H1 (cell line): ENCODE results near the gene AADAC. TPM values are rescaled to one million over a fixed set of nuclear protein-coding genes. Genes with fewer than 3 reads are reported as not detected.

Experiments
- CTCF ChIA-PET: fragments of 300-600 bp; sonication (Branson Sonifier 250); formaldehyde crosslinking; loops from one replicate; lab custom pipeline; 2021; ENCODE audit not compliant: partially characterized antibody; lab: Charles Lee
- POLR2A ChIA-PET: fragments of 300-600 bp; sonication (Branson Sonifier 250); formaldehyde crosslinking; loops from one replicate; lab custom pipeline; 2021; ENCODE audit warnings: inconsistent platforms; ENCODE audit not compliant: partially characterized antibody; lab: Charles Lee
- DNase-seq, 2 experiments: peaks; one replicate each; pipeline versions ENCODE4 v3.0.0 to v3.0.0-alpha.2; 2010 to 2022; ENCODE audit warnings: low spot score in 2 of 2, low read depth in 1 of 2, mixed read lengths in 1 of 2
- FAIRE-seq: peaks from 2 replicates; lab custom pipeline; 2011; peaks lifted over from hg19 to GRCh38; lab: Jason Lieb, UNC
- H2AFZ ChIP-seq: 2 replicates; pipeline ENCODE4 v1.8.1; 2012; ENCODE audit warnings: low read length, inconsistent platforms
- H2AK5ac ChIP-seq: 2 replicates; pipeline ENCODE4 v1.6.1; 2013; ENCODE audit warnings: low read depth, low read length
- H2BK120ac ChIP-seq: replicated peaks from 2 replicates; pipeline ENCODE3; 2013; ENCODE audit warnings: low read depth, low read length, inconsistent platforms
- H2BK12ac ChIP-seq: 2 replicates; pipeline ENCODE4 v1.6.1; 2013; ENCODE audit warnings: low read depth, low read length
- H2BK15ac ChIP-seq: 2 replicates; pipeline ENCODE4 v1.6.1; 2013; ENCODE audit warnings: low read length
- H2BK20ac ChIP-seq: 2 replicates; pipeline ENCODE4 v1.6.1; 2013; ENCODE audit warnings: low read length
- H2BK5ac ChIP-seq: 2 replicates; pipeline ENCODE4 v1.6.1; 2013; ENCODE audit warnings: low read depth, low read length
- H3K14ac ChIP-seq: 2 replicates; pipeline ENCODE4 v1.6.1; 2013; ENCODE audit warnings: inconsistent platforms; ENCODE audit not compliant: insufficient read length
- H3K18ac ChIP-seq: 2 replicates; pipeline ENCODE4 v1.6.1; 2013; ENCODE audit warnings: low read length; ENCODE audit errors: extremely low read depth
- H3K23ac ChIP-seq: 2 replicates; pipeline ENCODE4 v1.6.1; 2013; ENCODE audit warnings: inconsistent platforms; ENCODE audit not compliant: insufficient read length
- H3K23me2 ChIP-seq: 2 replicates; pipeline ENCODE4 v1.6.1; 2013; ENCODE audit warnings: low read depth, low read length
- H3K27ac ChIP-seq: 2 replicates; pipeline ENCODE4 v1.6.1; 2011; ENCODE audit warnings: low read depth, low read length, inconsistent platforms
- H3K27me3 ChIP-seq, 4 experiments: replicated peaks in 1 of 4; 1 replicate in 1 of 4; 2 replicates in 3 of 4; pipeline versions ENCODE4 v1.6.1 to v1.8.1; 2011 to 2013; ENCODE audit warnings: low read length in 3 of 4, mild to moderate bottlenecking in 3 of 4, inconsistent platforms in 2 of 4, mixed read lengths in 2 of 4, moderate library complexity in 1 of 4; ENCODE audit not compliant: control insufficient read depth in 3 of 4, insufficient read depth in 3 of 4; ENCODE audit errors: extremely low read depth in 1 of 4
- H3K36me3 ChIP-seq, 4 experiments: 2 replicates each; pipeline versions ENCODE4 v1.6.1 to v1.8.1; 2011 to 2013; ENCODE audit warnings: mild to moderate bottlenecking in 4 of 4, low read length in 3 of 4, moderate library complexity in 2 of 4, control low read depth in 1 of 4, inconsistent platforms in 1 of 4; ENCODE audit not compliant: insufficient read depth in 4 of 4, control insufficient read depth in 2 of 4
- H3K4ac ChIP-seq: replicated peaks from 2 replicates; pipeline ENCODE3; 2013; ENCODE audit warnings: low read length, low read depth, mixed read lengths, inconsistent platforms; ENCODE audit not compliant: insufficient read length
- H3K4me1 ChIP-seq, 4 experiments: replicated peaks in 1 of 4; 1 replicate in 1 of 4; 2 replicates in 3 of 4; pipeline versions ENCODE4 v1.6.1 to v1.8.1; 2011 to 2013; ENCODE audit warnings: low read length in 3 of 4, inconsistent platforms in 2 of 4, mixed read lengths in 1 of 4; ENCODE audit not compliant: insufficient read depth in 4 of 4, control insufficient read depth in 3 of 4
- H3K4me2 ChIP-seq, 2 experiments: 2 replicates each; pipeline versions ENCODE4 v1.6.1 to v1.8.1; 2011 to 2013; ENCODE audit warnings: low read depth in 2 of 2, low read length in 2 of 2, control low read depth in 1 of 2, inconsistent platforms in 1 of 2, mild to moderate bottlenecking in 1 of 2; ENCODE audit not compliant: insufficient read depth in 1 of 2
- H3K4me3 ChIP-seq, 4 experiments: fragments of 200-600, 300-600 bp in 1 of 4; sonication (generic), shearing (Covaris generic), sonication (Bioruptor Twin) in 1 of 4; 2 replicates each; pipeline versions ENCODE4 v1.5.1 to v1.8.1; 2011 to 2016; ENCODE audit warnings: low read length in 4 of 4, low read depth in 3 of 4, control low read depth in 2 of 4, inconsistent platforms in 2 of 4, mild to moderate bottlenecking in 2 of 4, mixed read lengths in 1 of 4, moderate library complexity in 1 of 4; ENCODE audit not compliant: insufficient read depth in 2 of 4; ENCODE audit errors: extremely low read depth in 1 of 4
- H3K56ac ChIP-seq: replicated peaks from 2 replicates; pipeline ENCODE3; 2013; ENCODE audit warnings: low read depth, mild to moderate bottlenecking, mixed read lengths, low read length, inconsistent platforms; ENCODE audit not compliant: insufficient read length
- H3K79me1 ChIP-seq: 2 replicates; pipeline ENCODE4 v1.6.1; 2013; ENCODE audit warnings: low read depth, low read length, control low read depth
- H3K79me2 ChIP-seq, 2 experiments: 2 replicates each; pipeline versions ENCODE4 v1.6.1 to v1.8.1; 2012 to 2013; ENCODE audit warnings: low read length in 2 of 2, mild to moderate bottlenecking in 2 of 2, inconsistent platforms in 1 of 2; ENCODE audit not compliant: insufficient read depth in 2 of 2, control insufficient read depth in 1 of 2
- H3K9ac ChIP-seq, 4 experiments: replicated peaks in 1 of 4; 1 replicate in 1 of 4; 2 replicates in 3 of 4; pipeline versions ENCODE4 v1.6.1 to v1.8.1; 2011 to 2013; ENCODE audit warnings: low read depth in 3 of 4, low read length in 3 of 4, control low read depth in 2 of 4, mild to moderate bottlenecking in 2 of 4, moderate library complexity in 2 of 4, inconsistent platforms in 1 of 4; ENCODE audit errors: extremely low read depth in 1 of 4
- H3K9me3 ChIP-seq, 2 experiments: 2 replicates each; pipeline versions ENCODE4 v1.6.1 to v1.8.1; 2012 to 2013; ENCODE audit warnings: mild to moderate bottlenecking in 2 of 2, moderate library complexity in 2 of 2, control low read depth in 1 of 2, inconsistent platforms in 1 of 2, low read depth in 1 of 2, low read length in 1 of 2, mixed read lengths in 1 of 2; ENCODE audit not compliant: insufficient read depth in 2 of 2
- H4K20me1 ChIP-seq, 2 experiments: replicated peaks in 1 of 2; 2 replicates each; pipeline versions ENCODE3 to v1.8.1; 2011 to 2013; ENCODE audit warnings: inconsistent platforms in 2 of 2, low read length in 2 of 2, mild to moderate bottlenecking in 1 of 2; ENCODE audit not compliant: insufficient read depth in 2 of 2, control insufficient read depth in 1 of 2
- H4K5ac ChIP-seq: 2 replicates; pipeline ENCODE4 v1.6.1; 2013; ENCODE audit warnings: low read length, low read depth, mixed read lengths, inconsistent platforms; ENCODE audit not compliant: insufficient read length
- H4K8ac ChIP-seq: 2 replicates; pipeline ENCODE4 v1.8.0; 2013; ENCODE audit warnings: mild to moderate bottlenecking, moderate library complexity, low read length, inconsistent platforms; ENCODE audit not compliant: insufficient read depth; ENCODE audit errors: extremely low read depth
- H4K91ac ChIP-seq: replicated peaks from 2 replicates; pipeline ENCODE3; 2013; ENCODE audit warnings: low read length, mixed read lengths, inconsistent platforms; ENCODE audit not compliant: insufficient read length
- ATF2 ChIP-seq: IDR thresholded peaks from 2 replicates; pipeline ENCODE4 v1.6.1; 2012; ENCODE audit warnings: low read length, inconsistent platforms
- CHD1 ChIP-seq: IDR thresholded peaks from 2 replicates; pipeline ENCODE4 v1.6.1; 2012; ENCODE audit warnings: low read depth, low read length, improper control_type of control experiment
- EZH2 ChIP-seq: fragments of 200-600 bp; sonication (generic); IDR thresholded peaks from 2 replicates; pipeline ENCODE4 v1.7.1; 2012; ENCODE audit warnings: low read depth, mild to moderate bottlenecking, moderate library complexity, low read length, inconsistent platforms; ENCODE audit not compliant: severe bottlenecking
- GABPA ChIP-seq: IDR thresholded peaks from 2 replicates; pipeline ENCODE4 v1.6.1; 2011; ENCODE audit warnings: mild to moderate bottlenecking, low read length, moderate library complexity, borderline replicate concordance; ENCODE audit not compliant: insufficient read depth
- KDM5A ChIP-seq: fragments of 200-600 bp; IDR thresholded peaks from 2 replicates; pipeline ENCODE4 v1.7.1; 2012; ENCODE audit warnings: mild to moderate bottlenecking, low read length, inconsistent platforms, mixed read lengths
- MAX ChIP-seq: IDR thresholded peaks from 2 replicates; pipeline ENCODE4 v1.6.1; 2012; ENCODE audit warnings: inconsistent platforms
- POLR2A ChIP-seq, 2 experiments: IDR thresholded peaks; 1 replicate in 1 of 2; 2 replicates in 1 of 2; pipeline ENCODE4 v1.6.1; 2011; ENCODE audit warnings: low read depth in 2 of 2, low read length in 2 of 2, mild to moderate bottlenecking in 2 of 2; ENCODE audit errors: control extremely low read depth in 1 of 2
- RFX5 ChIP-seq: IDR thresholded peaks from 2 replicates; pipeline ENCODE4 v1.6.1; 2011; ENCODE audit warnings: low read depth, low read length, improper control_type of control experiment, borderline replicate concordance
- SP4 ChIP-seq: IDR thresholded peaks from 2 replicates; pipeline ENCODE4 v1.6.1; 2012; ENCODE audit warnings: low read length, inconsistent platforms
- WGBS, 2 experiments: shearing (Covaris generic) in 1 of 2; methylation state at CpG; one replicate each; pipeline versions ENCODE4 v1.1.6 to v1.1.7; 2013 to 2015; ENCODE audit warnings: low lambda C conversion rate in 2 of 2, mixed read lengths in 2 of 2, inconsistent platforms in 1 of 2, low coverage in 1 of 2, missing lambda C conversion rate in 1 of 2; ENCODE audit not compliant: insufficient replicate concordance in 2 of 2, insufficient coverage in 1 of 2, insufficient read length in 1 of 2; ENCODE audit errors: extremely low coverage in 1 of 2, missing lambda C conversion rate in 1 of 2; 5-methylcytosine and 5-hydroxymethylcytosine counted together
- polyA plus RNA-seq, 7 experiments: library from polyadenylated mRNA; depleted of rRNA in 3 of 7; stranded (reverse) in 5 of 7; unstranded in 2 of 7; fragments of >200 nt in 5 of 7; fragments of 200-250 nt in 2 of 7; gene quantifications; 1 replicate in 5 of 7; 2 replicates in 1 of 7; 4 replicates in 1 of 7; pipeline versions ENCODE4 v1.2.1 to v1.2.3, GENCODE V29; 2011 to 2013; ENCODE audit warnings: missing spikeins in 2 of 7, mixed read lengths in 2 of 7
- total RNA-seq: library from RNA; stranded (reverse); fragmentation: NEBNext Ultra II Directional; extraction: Animal tissue kit (Norgen Biotek cat#: 25700); gene quantifications from 2 replicates; pipeline ENCODE4 v1.2.1, GENCODE V29; 2021

The AADAC gene
- total and polyA plus RNA-seq, 2 of the 8 experiments (the other 6 are each of a cell fraction or from before 2014, with no cell fraction given): not detected

- Histone ChIP-seq H2BK5ac (no peak overlapping the region), H4K20me1 (no peaks in the 10 kb centered on the region), H4K8ac (no peak overlapping the region), H3K23ac (no peak overlapping the region), H3K4me1 (no peaks in the 10 kb centered on the region), H3K79me1 (no peaks in the 10 kb centered on the region), H3K56ac (no peak overlapping the region), H3K79me2 (no peaks in the 10 kb centered on the region), H3K18ac (no peak overlapping the region), H2BK15ac (no peak overlapping the region), H2AFZ (no peak overlapping the region), H3K9me3 (no peaks in the 10 kb centered on the region), H2BK12ac (no peak overlapping the region), H4K91ac (no peak overlapping the region), H3K36me3 (no peaks in the 10 kb centered on the region), H3K4ac (no peak overlapping the region), H3K14ac (no peak overlapping the region), H2AK5ac (no peak overlapping the region), H3K4me3 (no peak overlapping the region), H3K27me3 (no peaks in the 10 kb centered on the region), H3K9ac (no peak overlapping the region), H3K23me2 (no peaks in the 10 kb centered on the region), H4K5ac (no peak overlapping the region), H2BK20ac (no peak overlapping the region), H2BK120ac (no peak overlapping the region), H3K27ac (no peak overlapping the region), H3K4me2 (no peak overlapping the region)
- POLR2A ChIA-PET: no interaction called here
- no peak for DNase-seq
- no peak for TF ChIP-seq EZH2
- TF ChIP-seq SP4: no peak
- no peak for TF ChIP-seq MAX
- TF ChIP-seq RFX5: no peak
- no peak for TF ChIP-seq KDM5A
- TF ChIP-seq CHD1: no peak
- TF ChIP-seq GABPA: no peak
- no peak for TF ChIP-seq ATF2
- no peak for TF ChIP-seq POLR2A (IDR thresholded peaks at IDR 0.05; ENCODE audit: control extremely low read depth in 1 of 2, low read depth in 2 of 2, low read length in 2 of 2)
- WGBS, 2 experiments: 94% methylated on average over 2 of the region's 2 CpGs; no CpG with 5 or more reads in 1 of the 2 experiments
- no peak for FAIRE-seq
- CTCF ChIA-PET: interaction anchor here (1.0 kb wide), 1 partner anchor 10 kb away, joined by 3 read pairs; no protein-coding TSS in a partner anchor
Observed at GRCh38 chr3:151788401-151788800, 25.5 kb upstream of the AADAC start.
